BLaER1 (cell line): ENCODE results near the gene SALL3.

Source experiments
- H3K27ac ChIP-seq: shearing (Covaris generic); formaldehyde crosslinking; 2 replicates; pipeline ENCODE4 v1.8.1; 2022
- H3K27me3 ChIP-seq: shearing (Covaris generic); formaldehyde crosslinking; 2 replicates; pipeline ENCODE4 v1.8.1; 2022
- H3K36me3 ChIP-seq: shearing (Covaris generic); formaldehyde crosslinking; 2 replicates; pipeline ENCODE4 v1.8.1; 2022
- H3K4me1 ChIP-seq: shearing (Covaris generic); formaldehyde crosslinking; 2 replicates; pipeline ENCODE4 v1.8.1; 2022
- H3K4me2 ChIP-seq: shearing (Covaris generic); formaldehyde crosslinking; 2 replicates; pipeline ENCODE4 v1.8.1; 2022
- H3K4me3 ChIP-seq: shearing (Covaris generic); formaldehyde crosslinking; 2 replicates; pipeline ENCODE4 v1.8.1; 2022
- H3K9ac ChIP-seq: shearing (Covaris generic); formaldehyde crosslinking; 2 replicates; pipeline ENCODE4 v1.8.1; 2022
- H3K9me3 ChIP-seq: shearing (Covaris generic); formaldehyde crosslinking; 2 replicates; pipeline ENCODE4 v1.8.1; 2022
- H4K20me1 ChIP-seq: shearing (Covaris generic); formaldehyde crosslinking; 2 replicates; pipeline ENCODE4 v1.8.1; 2022
- Cebpa-rat ChIP-seq: shearing (Covaris generic); IDR thresholded peaks from 2 replicates; pipeline ENCODE4 v1.8.1; 2022

Gene SALL3

GRCh38 chr18:78993014-78993926, 13.7 kb downstream of the SALL3 start:
- H3K4me2 ChIP-seq, result no peak overlapping the region
- H3K4me1 ChIP-seq, result no peaks in the 10 kb centered on the region
- H3K27me3 ChIP-seq, result no peaks in the 10 kb centered on the region
- no peak overlapping the region for H3K9ac ChIP-seq
- no peaks in the 10 kb centered on the region for H3K36me3 ChIP-seq
- no peak overlapping the region for H3K4me3 ChIP-seq
- H3K9me3 ChIP-seq, result peaks cover 34% of the 10 kb centered on the region
- H3K27ac ChIP-seq, result no peak overlapping the region
- TF ChIP-seq Cebpa-rat, result no peak
- H4K20me1 ChIP-seq, result no peaks in the 10 kb centered on the region

GRCh38 chr18:78994000-78994399, 14.4 kb downstream of the SALL3 start:
- Histone ChIP-seq H3K27ac (no peak overlapping the region), H3K9ac (no peak overlapping the region), H3K4me2 (no peak overlapping the region), H3K36me3 (no peaks in the 10 kb centered on the region), H3K4me1 (no peaks in the 10 kb centered on the region), H3K27me3 (no peaks in the 10 kb centered on the region), H4K20me1 (no peaks in the 10 kb centered on the region), H3K9me3 (peaks cover 34% of the 10 kb centered on the region), H3K4me3 (no peak overlapping the region)
- TF ChIP-seq Cebpa-rat, result no peak

- Histone ChIP-seq H3K9ac (no peak overlapping the region), H3K4me1 (no peaks in the 10 kb centered on the region), H3K27ac (no peak overlapping the region), H3K9me3 (peaks cover 34% of the 10 kb centered on the region), H3K4me2 (no peak overlapping the region), H3K4me3 (no peak overlapping the region), H4K20me1 (no peaks in the 10 kb centered on the region), H3K36me3 (no peaks in the 10 kb centered on the region), H3K27me3 (no peaks in the 10 kb centered on the region)
- TF ChIP-seq Cebpa-rat, result no peak
Observed at GRCh38 chr18:78994531-78994930, 14.9 kb downstream of the SALL3 start.

GRCh38 chr18:78994977-78995582, 15.5 kb downstream of the SALL3 start:
- H3K27ac ChIP-seq, result no peak overlapping the region
- no peak overlapping the region for H3K4me2 ChIP-seq
- H3K36me3 ChIP-seq, result no peaks in the 10 kb centered on the region
- no peak overlapping the region for H3K4me3 ChIP-seq
- H3K9ac ChIP-seq, result no peak overlapping the region
- TF ChIP-seq Cebpa-rat, result no peak
- H3K4me1 ChIP-seq, result no peaks in the 10 kb centered on the region
- no peaks in the 10 kb centered on the region for H4K20me1 ChIP-seq
- H3K9me3 ChIP-seq, result peaks cover 34% of the 10 kb centered on the region
- H3K27me3 ChIP-seq, result no peaks in the 10 kb centered on the region

- Histone ChIP-seq H3K27ac (no peak overlapping the region), H4K20me1 (no peaks in the 10 kb centered on the region), H3K4me1 (no peaks in the 10 kb centered on the region), H3K9me3 (peaks cover 34% of the 10 kb centered on the region), H3K4me2 (no peak overlapping the region), H3K4me3 (no peak overlapping the region), H3K9ac (no peak overlapping the region), H3K36me3 (no peaks in the 10 kb centered on the region), H3K27me3 (no peaks in the 10 kb centered on the region)
- no peak for TF ChIP-seq Cebpa-rat
Observed at GRCh38 chr18:78995740-78996395, 16.2 kb downstream of the SALL3 start.

GRCh38 chr18:78996741-78997490, 17.3 kb downstream of the SALL3 start:
- no peaks in the 10 kb centered on the region for H3K4me1 ChIP-seq
- no peaks in the 10 kb centered on the region for H4K20me1 ChIP-seq
- H3K36me3 ChIP-seq, result no peaks in the 10 kb centered on the region
- H3K9me3 ChIP-seq, result peaks cover 33% of the 10 kb centered on the region
- no peak overlapping the region for H3K9ac ChIP-seq
- H3K27me3 ChIP-seq, result no peaks in the 10 kb centered on the region
- no peak overlapping the region for H3K4me2 ChIP-seq
- no peak overlapping the region for H3K27ac ChIP-seq
- no peak overlapping the region for H3K4me3 ChIP-seq
- no peak for TF ChIP-seq Cebpa-rat

GRCh38 chr18:78998371-78999071, 18.9 kb downstream of the SALL3 start:
- Histone ChIP-seq H3K4me1 (no peaks in the 10 kb centered on the region), H3K9ac (no peak overlapping the region), H3K4me3 (no peak overlapping the region), H3K27me3 (no peaks in the 10 kb centered on the region), H3K9me3 (peaks cover 19% of the 10 kb centered on the region), H3K4me2 (no peak overlapping the region), H4K20me1 (no peaks in the 10 kb centered on the region), H3K27ac (no peak overlapping the region), H3K36me3 (no peaks in the 10 kb centered on the region)
- TF ChIP-seq Cebpa-rat, result no peak

GRCh38 chr18:78999939-79000338, 20.3 kb downstream of the SALL3 start:
- H3K4me2 ChIP-seq, result no peak overlapping the region
- no peak overlapping the region for H3K4me3 ChIP-seq
- H3K27me3 ChIP-seq, result no peaks in the 10 kb centered on the region
- no peak for TF ChIP-seq Cebpa-rat
- no peaks in the 10 kb centered on the region for H3K36me3 ChIP-seq
- peaks cover 5% of the 10 kb centered on the region for H3K9me3 ChIP-seq
- H3K4me1 ChIP-seq, result no peaks in the 10 kb centered on the region
- no peaks in the 10 kb centered on the region for H4K20me1 ChIP-seq
- no peak overlapping the region for H3K27ac ChIP-seq
- no peak overlapping the region for H3K9ac ChIP-seq

- Histone ChIP-seq H3K9ac (no peak overlapping the region), H3K27ac (no peak overlapping the region), H3K4me2 (no peak overlapping the region), H3K9me3 (peaks cover 3% of the 10 kb centered on the region; the same call in 1 of the 2 replicates), H3K4me3 (no peak overlapping the region), H3K4me1 (no peaks in the 10 kb centered on the region), H3K36me3 (no peaks in the 10 kb centered on the region), H4K20me1 (no peaks in the 10 kb centered on the region), H3K27me3 (no peaks in the 10 kb centered on the region)
- TF ChIP-seq Cebpa-rat, result no peak
Observed at GRCh38 chr18:79000997-79001396, 21.4 kb downstream of the SALL3 start.
